Lung (tissue), 12 donors: ENCODE data around the gene MBP. TPM values are rescaled to one million over a fixed set of nuclear protein-coding genes. Genes with fewer than 3 reads are reported as not detected.

ENCODE experiments used
- ATAC-seq: fragments of 200-7000 bp; cut with Tn5 transposase; one replicate; pipeline ENCODE4 v1.9.1; 2020; ENCODE audit warnings: moderate number of reproducible peaks; ENCODE audit not compliant: insufficient read depth, low FRiP score
- DNase-seq, 3 donors: peaks; one replicate each; pipeline ENCODE4 v3.0.0-alpha.2; 2013 to 2017
- H3K27ac ChIP-seq, 2 donors: one replicate each; pipeline ENCODE4 v1.5.1; 2013; ENCODE audit warnings: mild to moderate bottlenecking in 2 of 2, moderate library complexity in 2 of 2, control low read depth in 1 of 2, inconsistent platforms in 1 of 2, low read depth in 1 of 2, low read length in 1 of 2
- H3K27me3 ChIP-seq, 3 donors: one replicate each; pipeline ENCODE4 v1.5.1; 2013; ENCODE audit warnings: low read length in 2 of 3; ENCODE audit not compliant: control insufficient read depth in 3 of 3, insufficient read depth in 3 of 3
- H3K36me3 ChIP-seq, 4 donors: one replicate each; pipeline ENCODE4 v1.5.1; 2013; ENCODE audit warnings: low read length in 4 of 4, mild to moderate bottlenecking in 1 of 4, moderate library complexity in 1 of 4; ENCODE audit not compliant: control insufficient read depth in 4 of 4, insufficient read depth in 4 of 4
- H3K4me1 ChIP-seq, 5 donors: one replicate each; pipeline ENCODE4 v1.5.1; 2013; ENCODE audit warnings: low read length in 5 of 5, mild to moderate bottlenecking in 2 of 5, moderate library complexity in 1 of 5; ENCODE audit not compliant: control insufficient read depth in 5 of 5, insufficient read depth in 5 of 5
- H3K4me3 ChIP-seq: one replicate; pipeline ENCODE4 v1.5.1; 2013; ENCODE audit warnings: mild to moderate bottlenecking, control low read depth, moderate library complexity
- H3K9ac ChIP-seq, 2 donors: one replicate each; pipeline ENCODE4 v1.5.1; 2013; ENCODE audit warnings: low read length in 2 of 2, control low read depth in 1 of 2; ENCODE audit not compliant: insufficient read depth in 1 of 2
- H3K9me3 ChIP-seq, 4 donors: one replicate each; pipeline ENCODE4 v1.5.1; 2013; ENCODE audit warnings: low read length in 3 of 4, mild to moderate bottlenecking in 1 of 4, moderate library complexity in 1 of 4; ENCODE audit not compliant: control insufficient read depth in 4 of 4, insufficient read depth in 3 of 4
- CTCF ChIP-seq: IDR thresholded peaks from 2 replicates; pipeline ENCODE4 v1.5.1; 2012; ENCODE audit warnings: mild to moderate bottlenecking; ENCODE audit errors: control extremely low read depth, extremely low read depth
- WGBS, 2 donors: extraction: QIAGEN DNeasy Blood & Tissue Kit; methylation state at CpG; one replicate each; pipeline ENCODE4 v1.1.7; 2013; 5-methylcytosine and 5-hydroxymethylcytosine counted together
- polyA plus RNA-seq, 2 donors: library from polyadenylated mRNA; stranded (reverse); fragments of 200-250 nt; gene quantifications; one replicate each; pipeline ENCODE4 v1.2.1, GENCODE V29; 2013
- total RNA-seq, 2 donors: library from RNA; depleted of rRNA in 1 of 2; stranded (reverse); fragments of >200 nt in 1 of 2; gene quantifications; one replicate each; pipeline ENCODE4 v1.2.1, GENCODE V29; 2014 to 2021
- donor health status: control.
- donor health status: control.
- donor health status: Bipolar disorder and iron deficiency.
- donor health status: healthy.
- donor health status: DM: yes; HTN: yes; CAD: no.

MBP gene
- total and polyA plus RNA-seq, 4 donors, result 15.6 to 64.1 (median 30.9) TPM

GRCh38 chr18:77051581-77052296, 80.8 kb downstream of the MBP start:
- no peak for DNase-seq
- no peak for ATAC-seq
- no peaks in the 10 kb centered on the region for H3K9me3 ChIP-seq
- H3K27ac ChIP-seq, result no peak overlapping the region
- no peaks in the 10 kb centered on the region for H3K27me3 ChIP-seq
- no peak overlapping the region for H3K9ac ChIP-seq
- WGBS, 2 donors, result 93 to 97% methylated on average over 14 of the region's 14 CpGs
- H3K4me3 ChIP-seq, result no peak overlapping the region
- H3K36me3 ChIP-seq, result peaks cover 0 to 6% (median 0%) of the 10 kb centered on the region in 4 donors
- H3K4me1 ChIP-seq, result peaks cover 0 to 27% (median 17%) of the 10 kb centered on the region in 5 donors
- TF ChIP-seq CTCF, result no peak

DNA sequence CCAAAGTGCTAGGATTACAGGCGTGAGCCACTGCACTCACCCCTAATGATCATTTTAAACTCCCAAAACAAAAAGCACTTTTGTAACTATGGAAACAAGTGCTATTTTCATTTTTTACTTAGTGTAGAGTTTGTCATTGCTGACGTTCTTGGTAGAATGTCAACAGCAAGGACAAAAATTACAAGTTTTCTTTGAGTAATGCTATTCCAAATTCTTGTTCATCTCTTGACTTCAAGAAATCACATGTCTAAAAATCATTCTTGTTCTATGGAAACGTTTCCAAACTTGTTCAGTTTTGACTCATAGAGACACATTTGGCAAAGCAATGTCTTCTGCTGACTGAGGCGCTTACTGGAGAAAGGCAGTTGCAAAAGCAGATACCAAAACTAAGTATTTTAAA, 82.6 kb downstream of the MBP start:
- Histone ChIP-seq H3K27me3 (peaks cover 0 to 2% (median 0%) of the 10 kb centered on the region in 3 donors), H3K9me3 (no peaks in the 10 kb centered on the region), H3K36me3 (peaks cover 0 to 9% (median 0%) of the 10 kb centered on the region in 4 donors), H3K9ac (no peak overlapping the region), H3K27ac (no peak overlapping the region), H3K4me1 (peaks cover 0 to 9% (median 0%) of the 10 kb centered on the region in 5 donors), H3K4me3 (no peak overlapping the region)
- WGBS, 2 donors, result 59 to 77% methylated on average over 4 of the region's 4 CpGs
- ATAC-seq, result no peak
- no peak for DNase-seq
- no peak for TF ChIP-seq CTCF

DNA sequence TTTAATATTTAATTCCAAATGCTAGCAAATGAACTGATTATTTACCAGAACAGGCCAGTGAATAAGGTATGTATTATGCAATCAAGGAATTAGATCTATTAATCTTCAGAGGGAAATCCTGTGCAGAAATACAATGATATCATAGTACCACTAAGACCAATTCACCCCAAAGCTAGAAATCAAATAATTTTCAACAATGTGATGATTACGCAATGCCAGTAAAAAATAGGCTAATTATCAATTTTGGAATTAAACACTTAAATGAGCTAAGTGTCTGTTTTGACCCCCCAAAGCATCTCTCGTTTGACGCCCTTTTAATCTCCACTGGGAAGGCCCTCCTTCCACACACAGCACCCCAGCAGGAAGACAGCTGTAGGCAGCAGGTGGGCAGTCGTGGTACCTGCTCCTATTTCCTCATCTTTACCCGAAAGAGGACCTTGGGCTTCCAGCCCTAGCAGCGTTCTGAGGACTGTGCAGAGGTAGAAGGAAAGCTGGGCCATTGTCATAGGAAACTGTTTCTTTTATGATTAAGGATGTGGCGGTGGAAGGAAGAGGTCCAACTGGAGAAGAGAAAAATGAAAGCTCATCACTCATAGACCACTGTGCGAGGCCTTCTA, 84.7 kb downstream of the MBP start:
- ATAC-seq (no peak), DNase-seq (no peak)
- 74 to 78% methylated on average over 8 of the region's 8 CpGs for WGBS, 2 donors
- TF ChIP-seq CTCF, result no peak
- Histone ChIP-seq H3K9me3 (no peaks in the 10 kb centered on the region), H3K4me1 (no peaks in the 10 kb centered on the region), H3K27me3 (peaks cover 0 to 2% (median 0%) of the 10 kb centered on the region in 3 donors), H3K9ac (no peak overlapping the region), H3K27ac (no peak overlapping the region), H3K4me3 (no peak overlapping the region), H3K36me3 (peaks cover 0 to 14% (median 0%) of the 10 kb centered on the region in 4 donors)
